Peyer's patch (tissue), 4 donors: Measurements from ENCODE around the gene DNAH12. TPM values are rescaled to one million over a fixed set of nuclear protein-coding genes. Genes with fewer than 3 reads are reported as not detected.
A peak's percentile ranks its signal among the peaks of the same experiment; 100 is the strongest.
"Not testable (repeated sequence)": the region's sequence is repeated elsewhere in the genome, so short reads cannot be mapped to it uniquely, and the experiment has no call there.

ENCODE experiments used
- DNase-seq, 3 donors: peaks; one replicate each; pipeline ENCODE4 v3.0.0-alpha.2; 2017 to 2019
- H3K27ac ChIP-seq, 4 donors: fragments of 200-600 bp; sonication (generic); one replicate each; pipeline ENCODE4 v1.5.1; 2016 to 2019
- H3K27me3 ChIP-seq, 2 donors: fragments of 200-600 bp; sonication (generic); one replicate each; pipeline ENCODE4 v1.5.1; 2019
- H3K36me3 ChIP-seq, 3 donors: fragments of 200-600 bp; sonication (generic); one replicate each; pipeline ENCODE4 v1.5.1; 2016 to 2019
- H3K4me1 ChIP-seq, 4 donors: fragments of 200-600 bp; sonication (generic); one replicate each; pipeline ENCODE4 v1.5.1; 2016 to 2019
- H3K4me3 ChIP-seq, 4 donors: fragments of 200-600 bp; sonication (generic); 1 replicate in 3 of 4; 2 replicates in 1 of 4; pipeline ENCODE4 v1.5.1; 2016 to 2019; ENCODE audit warnings: mild to moderate bottlenecking in 1 of 4
- H3K9me3 ChIP-seq, 4 donors: fragments of 200-600 bp; sonication (generic); one replicate each; pipeline ENCODE4 v1.5.1; 2016 to 2019; ENCODE audit warnings: mild to moderate bottlenecking in 1 of 4
- CTCF ChIP-seq, 6 experiments: fragments of 450-650 bp in 4 of 6; fragments of 200-600 bp in 2 of 6; sonication (generic) in 1 of 6; IDR thresholded peaks; one replicate each; pipeline ENCODE4 v1.5.1; 2017 to 2019; ENCODE audit warnings: antibody characterized with exemption in 6 of 6, mild to moderate bottlenecking in 3 of 6, moderate library complexity in 1 of 6
- POLR2A ChIP-seq, 2 donors: fragments of 450-650 bp; IDR thresholded peaks; one replicate each; pipeline ENCODE4 v1.5.1; 2017; ENCODE audit warnings: antibody characterized with exemption in 2 of 2, mild to moderate bottlenecking in 2 of 2, moderate library complexity in 2 of 2
- total RNA-seq, 4 donors: library from RNA; depleted of rRNA; stranded (reverse); fragments of >200 nt; gene quantifications; one replicate each; pipeline ENCODE4 v1.1.0, GENCODE V29; 2016

The DNAH12 gene
- total RNA-seq, 4 donors from 2014 or later: 0.13 to 0.35 TPM; not detected in 2

GRCh38 chr3:57484563-57484962 is 59.6 kb downstream of the DNAH12 start:
- Histone ChIP-seq H3K4me3 (no peak overlapping the region), H3K36me3 (no peaks in the 10 kb centered on the region), H3K4me1 (no peaks in the 10 kb centered on the region), H3K27ac (no peak overlapping the region), H3K9me3 (no peaks in the 10 kb centered on the region), H3K27me3 (no peaks in the 10 kb centered on the region)
- no peak for TF ChIP-seq CTCF (IDR thresholded peaks at IDR 0.05)
- no peak for TF ChIP-seq POLR2A (IDR thresholded peaks at IDR 0.05)
- DNase-seq: no peak

- H3K9me3 ChIP-seq, H3K4me1 ChIP-seq, DNase-seq, H3K4me3 ChIP-seq, H3K27ac ChIP-seq, H3K36me3 ChIP-seq, H3K27me3 ChIP-seq: not testable (repeated sequence)
Measured at GRCh38 chr3:57477193-57477592, 67.0 kb downstream of the DNAH12 start.

GRCh38 chr3:57464801-57465200 is 79.3 kb downstream of the DNAH12 start:
- Histone ChIP-seq H3K27ac (no peak overlapping the region), H3K4me3 (no peak overlapping the region), H3K9me3 (no peaks in the 10 kb centered on the region), H3K27me3 (no peaks in the 10 kb centered on the region), H3K4me1 (no peaks in the 10 kb centered on the region), H3K36me3 (no peaks in the 10 kb centered on the region)
- no peak for DNase-seq
- TF ChIP-seq CTCF (IDR thresholded peaks at IDR 0.05): no peak

GRCh38 chr3:57464011-57464410 is 80.1 kb downstream of the DNAH12 start:
- Histone ChIP-seq H3K27ac (no peak overlapping the region), H3K36me3 (no peaks in the 10 kb centered on the region), H3K9me3 (no peaks in the 10 kb centered on the region), H3K27me3 (no peaks in the 10 kb centered on the region), H3K4me1 (no peaks in the 10 kb centered on the region), H3K4me3 (no peak overlapping the region)
- TF ChIP-seq CTCF (IDR thresholded peaks at IDR 0.05) (no peak), POLR2A (IDR thresholded peaks at IDR 0.05) (no peak)
- no peak for DNase-seq

GRCh38 chr3:57451150-57451846 is 92.8 kb downstream of the DNAH12 start:
- H3K4me3 ChIP-seq: no peak overlapping the region
- H3K4me1 ChIP-seq: peaks cover 0 to 14% (median 0%) of the 10 kb centered on the region in 4 donors
- no peaks in the 10 kb centered on the region for H3K27me3 ChIP-seq
- no peaks in the 10 kb centered on the region for H3K36me3 ChIP-seq
- H3K27ac ChIP-seq: peak overlapping the region in 1 of 4 donors; percentile 9
- no peak for DNase-seq
- TF ChIP-seq CTCF (IDR thresholded peaks at IDR 0.05) (no peak), POLR2A (IDR thresholded peaks at IDR 0.05) (no peak)
- no peaks in the 10 kb centered on the region for H3K9me3 ChIP-seq

- H3K27me3 ChIP-seq, H3K36me3 ChIP-seq, H3K9me3 ChIP-seq, H3K27ac ChIP-seq, DNase-seq, H3K4me3 ChIP-seq: not testable (repeated sequence)
- peaks cover 0 to 14% (median 0%) of the 10 kb centered on the region in 4 donors for H3K4me1 ChIP-seq
Measured at GRCh38 chr3:57449276-57449847, 94.8 kb downstream of the DNAH12 start.

- not testable (repeated sequence) for DNase-seq, H3K27me3 ChIP-seq, H3K27ac ChIP-seq
Measured at GRCh38 chr3:57448489-57448888, 95.7 kb downstream of the DNAH12 start.

More at GRCh38 chr3:57448489-57448888, 95.7 kb downstream of the DNAH12 start:
- not testable (repeated sequence) for H3K36me3 ChIP-seq, H3K4me3 ChIP-seq, H3K9me3 ChIP-seq
- H3K4me1 ChIP-seq: peaks cover 0 to 14% (median 0%) of the 10 kb centered on the region in 4 donors
